ENCODE results near the gene C12orf76.

The C12orf76 gene

DNA sequence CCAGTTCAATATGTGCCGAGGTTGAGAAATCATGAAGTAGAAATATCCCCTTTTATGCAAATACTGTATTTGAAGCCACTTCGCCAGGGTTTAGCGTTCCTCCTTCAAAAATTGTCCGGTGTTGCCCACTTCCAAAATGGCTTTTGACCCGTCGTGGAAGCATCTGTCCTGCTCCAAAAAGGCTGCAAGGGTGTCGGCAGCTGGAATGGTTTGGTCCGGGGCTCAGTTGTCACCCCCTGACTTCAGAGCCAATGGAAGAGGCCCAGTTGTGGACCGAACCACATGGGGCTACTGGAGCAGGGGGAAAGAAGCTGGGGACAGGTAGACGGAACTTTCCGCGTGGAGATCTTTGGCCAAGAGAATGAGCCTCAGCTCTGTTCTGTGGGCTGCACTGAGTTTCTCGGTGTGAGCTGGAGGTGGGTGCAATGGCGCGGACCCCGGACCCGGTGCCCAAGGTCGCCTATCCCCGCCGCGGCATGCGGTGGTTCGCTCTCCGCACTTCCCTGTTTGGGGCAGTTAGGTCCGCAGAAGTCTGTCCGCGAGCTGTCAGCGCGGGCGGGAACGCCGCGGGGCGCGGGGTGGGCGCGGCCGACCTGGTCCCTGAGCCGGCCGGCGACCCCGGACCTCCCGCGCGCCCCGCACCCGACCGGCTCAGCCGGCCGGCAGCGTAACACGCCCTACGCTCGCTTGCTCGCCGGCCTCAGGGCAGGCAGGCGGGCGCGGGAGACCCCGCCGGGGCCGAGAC, 49.2 kb downstream of the C12orf76 start, which contains the start of gene ANKRD13A (continued):
- no peak for TF ChIP-seq ZNF37A (tag by site-specific recombination; IDR thresholded peaks at IDR 0.05)
- TF ChIP-seq GLIS2 (tag by site-specific recombination; IDR thresholded peaks at IDR 0.05) = no peak
- no peak for TF ChIP-seq ZNF585B (tag by site-specific recombination; IDR thresholded peaks at IDR 0.05)
- TF ChIP-seq ZNF530 (tag by site-specific recombination; IDR thresholded peaks at IDR 0.05; ENCODE audit: low read depth) = no peak
- TF ChIP-seq ZNF239 (tag by site-specific recombination; IDR thresholded peaks at IDR 0.05) = no peak
- TF ChIP-seq ZNF677 (tag by site-specific recombination; IDR thresholded peaks at IDR 0.05) = 0 out of 2 replicates have a peak, but pooled peaks have one; percentile 44
- TF ChIP-seq BCL11A (tag by site-specific recombination; IDR thresholded peaks at IDR 0.05; ENCODE audit: low read depth) = 0 out of 2 replicates have a peak, but pooled peaks have one; percentile 47
- no peak for TF ChIP-seq ZNF354C (tag by site-specific recombination; IDR thresholded peaks at IDR 0.05; ENCODE audit: borderline replicate concordance, low read depth)
- no peak for TF ChIP-seq ZNF792 (tag by site-specific recombination; IDR thresholded peaks at IDR 0.05)
- no peak for TF ChIP-seq ZNF157 (tag by site-specific recombination; IDR thresholded peaks at IDR 0.05)
- TF ChIP-seq ZNF473 (tag by site-specific recombination; IDR thresholded peaks at IDR 0.05) = no peak
- 0 out of 2 replicates have a peak, but pooled peaks have one; percentile 56 for TF ChIP-seq ZSCAN23 (tag by site-specific recombination; IDR thresholded peaks at IDR 0.05)
- TF ChIP-seq, protein P1, sequence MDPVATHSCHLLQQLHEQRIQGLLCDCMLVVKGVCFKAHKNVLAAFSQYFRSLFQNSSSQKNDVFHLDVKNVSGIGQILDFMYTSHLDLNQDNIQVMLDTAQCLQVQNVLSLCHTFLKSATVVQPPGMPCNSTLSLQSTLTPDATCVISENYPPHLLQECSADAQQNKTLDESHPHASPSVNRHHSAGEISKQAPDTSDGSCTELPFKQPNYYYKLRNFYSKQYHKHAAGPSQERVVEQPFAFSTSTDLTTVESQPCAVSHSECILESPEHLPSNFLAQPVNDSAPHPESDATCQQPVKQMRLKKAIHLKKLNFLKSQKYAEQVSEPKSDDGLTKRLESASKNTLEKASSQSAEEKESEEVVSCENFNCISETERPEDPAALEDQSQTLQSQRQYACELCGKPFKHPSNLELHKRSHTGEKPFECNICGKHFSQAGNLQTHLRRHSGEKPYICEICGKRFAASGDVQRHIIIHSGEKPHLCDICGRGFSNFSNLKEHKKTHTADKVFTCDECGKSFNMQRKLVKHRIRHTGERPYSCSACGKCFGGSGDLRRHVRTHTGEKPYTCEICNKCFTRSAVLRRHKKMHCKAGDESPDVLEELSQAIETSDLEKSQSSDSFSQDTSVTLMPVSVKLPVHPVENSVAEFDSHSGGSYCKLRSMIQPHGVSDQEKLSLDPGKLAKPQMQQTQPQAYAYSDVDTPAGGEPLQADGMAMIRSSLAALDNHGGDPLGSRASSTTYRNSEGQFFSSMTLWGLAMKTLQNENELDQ (tag by site-specific recombination; IDR thresholded peaks at IDR 0.05; ENCODE audit: low read depth) = no peak
- TF ChIP-seq ZNF16 (tag by site-specific recombination; IDR thresholded peaks at IDR 0.05; ENCODE audit: low read depth) = no peak
- TF ChIP-seq ZNF324 (tag by site-specific recombination; IDR thresholded peaks at IDR 0.05) = peak; percentile 98
- TF ChIP-seq SP7 (tag by site-specific recombination; IDR thresholded peaks at IDR 0.05) = peak; percentile 93
- no peak for TF ChIP-seq HOXA7 (CRISPR knock-in tag; IDR thresholded peaks at IDR 0.05; ENCODE audit: borderline replicate concordance)
- peak; percentile 93 for TF ChIP-seq ZNF24 (tag by site-specific recombination; IDR thresholded peaks at IDR 0.05)
- no peak for TF ChIP-seq ZNF366 (tag by site-specific recombination; conservative IDR thresholded peaks at IDR 0.05)
- peak; percentile 82; the same call in 1 of the 2 replicates for TF ChIP-seq ZNF76 (tag by site-specific recombination; IDR thresholded peaks at IDR 0.05; ENCODE audit: borderline replicate concordance, low read depth)
- TF ChIP-seq, protein P2, sequence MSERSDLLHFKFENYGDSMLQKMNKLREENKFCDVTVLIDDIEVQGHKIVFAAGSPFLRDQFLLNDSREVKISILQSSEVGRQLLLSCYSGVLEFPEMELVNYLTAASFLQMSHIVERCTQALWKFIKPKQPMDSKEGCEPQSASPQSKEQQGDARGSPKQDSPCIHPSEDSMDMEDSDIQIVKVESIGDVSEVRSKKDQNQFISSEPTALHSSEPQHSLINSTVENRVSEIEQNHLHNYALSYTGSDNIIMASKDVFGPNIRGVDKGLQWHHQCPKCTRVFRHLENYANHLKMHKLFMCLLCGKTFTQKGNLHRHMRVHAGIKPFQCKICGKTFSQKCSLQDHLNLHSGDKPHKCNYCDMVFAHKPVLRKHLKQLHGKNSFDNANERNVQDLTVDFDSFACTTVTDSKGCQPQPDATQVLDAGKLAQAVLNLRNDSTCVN (tag by site-specific recombination; optimal IDR thresholded peaks at IDR 0.05) = peak; percentile 72
- no peak for TF ChIP-seq ZNF544 (tag by site-specific recombination; IDR thresholded peaks at IDR 0.05)
- TF ChIP-seq, protein P3, sequence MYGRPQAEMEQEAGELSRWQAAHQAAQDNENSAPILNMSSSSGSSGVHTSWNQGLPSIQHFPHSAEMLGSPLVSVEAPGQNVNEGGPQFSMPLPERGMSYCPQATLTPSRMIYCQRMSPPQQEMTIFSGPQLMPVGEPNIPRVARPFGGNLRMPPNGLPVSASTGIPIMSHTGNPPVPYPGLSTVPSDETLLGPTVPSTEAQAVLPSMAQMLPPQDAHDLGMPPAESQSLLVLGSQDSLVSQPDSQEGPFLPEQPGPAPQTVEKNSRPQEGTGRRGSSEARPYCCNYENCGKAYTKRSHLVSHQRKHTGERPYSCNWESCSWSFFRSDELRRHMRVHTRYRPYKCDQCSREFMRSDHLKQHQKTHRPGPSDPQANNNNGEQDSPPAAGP (tag by site-specific recombination; IDR thresholded peaks at IDR 0.05) = peak; percentile 93
- TF ChIP-seq ZFP41 (tag by site-specific recombination; IDR thresholded peaks at IDR 0.05; ENCODE audit: borderline replicate concordance) = no peak
- TF ChIP-seq HOXD13 (CRISPR knock-in tag; IDR thresholded peaks at IDR 0.05; ENCODE audit: borderline replicate concordance) = no peak
- TF ChIP-seq, protein P4, sequence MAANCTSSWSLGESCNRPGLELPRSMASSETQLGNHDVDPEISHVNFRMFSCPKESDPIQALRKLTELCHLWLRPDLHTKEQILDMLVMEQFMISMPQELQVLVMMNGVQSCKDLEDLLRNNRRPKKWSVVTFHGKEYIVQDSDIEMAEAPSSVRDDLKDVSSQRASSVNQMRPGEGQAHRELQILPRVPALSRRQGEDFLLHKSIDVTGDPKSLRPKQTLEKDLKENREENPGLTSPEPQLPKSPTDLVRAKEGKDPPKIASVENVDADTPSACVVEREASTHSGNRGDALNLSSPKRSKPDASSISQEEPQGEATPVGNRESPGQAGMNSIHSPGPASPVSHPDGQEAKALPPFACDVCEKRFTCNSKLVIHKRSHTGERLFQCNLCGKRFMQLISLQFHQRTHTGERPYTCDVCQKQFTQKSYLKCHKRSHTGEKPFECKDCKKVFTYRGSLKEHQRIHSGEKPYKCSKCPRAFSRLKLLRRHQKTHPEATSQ (tag by site-specific recombination; IDR thresholded peaks at IDR 0.05) = peak; percentile 91
- 0 out of 2 replicates have a peak, but pooled peaks have one; percentile 72 for TF ChIP-seq GLI4 (tag by site-specific recombination; IDR thresholded peaks at IDR 0.05)
- TF ChIP-seq ZNF701 (tag by site-specific recombination; IDR thresholded peaks at IDR 0.05) = 0 out of 2 replicates have a peak, but pooled peaks have one; percentile 41
- TF ChIP-seq, protein P5, sequence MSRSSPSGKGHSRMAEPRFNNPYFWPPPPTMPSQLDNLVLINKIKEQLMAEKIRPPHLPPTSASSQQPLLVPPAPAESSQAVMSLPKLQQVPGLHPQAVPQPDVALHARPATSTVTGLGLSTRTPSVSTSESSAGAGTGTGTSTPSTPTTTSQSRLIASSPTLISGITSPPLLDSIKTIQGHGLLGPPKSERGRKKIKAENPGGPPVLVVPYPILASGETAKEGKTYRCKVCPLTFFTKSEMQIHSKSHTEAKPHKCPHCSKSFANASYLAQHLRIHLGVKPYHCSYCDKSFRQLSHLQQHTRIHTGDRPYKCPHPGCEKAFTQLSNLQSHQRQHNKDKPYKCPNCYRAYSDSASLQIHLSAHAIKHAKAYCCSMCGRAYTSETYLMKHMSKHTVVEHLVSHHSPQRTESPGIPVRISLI (tag by site-specific recombination; IDR thresholded peaks at IDR 0.05) = no peak
- no peak for TF ChIP-seq ZNF404 (tag by site-specific recombination; IDR thresholded peaks at IDR 0.05)
- TF ChIP-seq ZNF248 (tag by site-specific recombination; IDR thresholded peaks at IDR 0.05) = no peak
- TF ChIP-seq ZNF549 (tag by site-specific recombination; IDR thresholded peaks at IDR 0.05) = no peak
- TF ChIP-seq, protein P6, sequence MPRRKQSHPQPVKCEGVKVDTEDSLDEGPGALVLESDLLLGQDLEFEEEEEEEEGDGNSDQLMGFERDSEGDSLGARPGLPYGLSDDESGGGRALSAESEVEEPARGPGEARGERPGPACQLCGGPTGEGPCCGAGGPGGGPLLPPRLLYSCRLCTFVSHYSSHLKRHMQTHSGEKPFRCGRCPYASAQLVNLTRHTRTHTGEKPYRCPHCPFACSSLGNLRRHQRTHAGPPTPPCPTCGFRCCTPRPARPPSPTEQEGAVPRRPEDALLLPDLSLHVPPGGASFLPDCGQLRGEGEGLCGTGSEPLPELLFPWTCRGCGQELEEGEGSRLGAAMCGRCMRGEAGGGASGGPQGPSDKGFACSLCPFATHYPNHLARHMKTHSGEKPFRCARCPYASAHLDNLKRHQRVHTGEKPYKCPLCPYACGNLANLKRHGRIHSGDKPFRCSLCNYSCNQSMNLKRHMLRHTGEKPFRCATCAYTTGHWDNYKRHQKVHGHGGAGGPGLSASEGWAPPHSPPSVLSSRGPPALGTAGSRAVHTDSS (tag by site-specific recombination; IDR thresholded peaks at IDR 0.05) = no peak
